ENCODE results near the gene NCOA3.

The NCOA3 gene

DNA sequence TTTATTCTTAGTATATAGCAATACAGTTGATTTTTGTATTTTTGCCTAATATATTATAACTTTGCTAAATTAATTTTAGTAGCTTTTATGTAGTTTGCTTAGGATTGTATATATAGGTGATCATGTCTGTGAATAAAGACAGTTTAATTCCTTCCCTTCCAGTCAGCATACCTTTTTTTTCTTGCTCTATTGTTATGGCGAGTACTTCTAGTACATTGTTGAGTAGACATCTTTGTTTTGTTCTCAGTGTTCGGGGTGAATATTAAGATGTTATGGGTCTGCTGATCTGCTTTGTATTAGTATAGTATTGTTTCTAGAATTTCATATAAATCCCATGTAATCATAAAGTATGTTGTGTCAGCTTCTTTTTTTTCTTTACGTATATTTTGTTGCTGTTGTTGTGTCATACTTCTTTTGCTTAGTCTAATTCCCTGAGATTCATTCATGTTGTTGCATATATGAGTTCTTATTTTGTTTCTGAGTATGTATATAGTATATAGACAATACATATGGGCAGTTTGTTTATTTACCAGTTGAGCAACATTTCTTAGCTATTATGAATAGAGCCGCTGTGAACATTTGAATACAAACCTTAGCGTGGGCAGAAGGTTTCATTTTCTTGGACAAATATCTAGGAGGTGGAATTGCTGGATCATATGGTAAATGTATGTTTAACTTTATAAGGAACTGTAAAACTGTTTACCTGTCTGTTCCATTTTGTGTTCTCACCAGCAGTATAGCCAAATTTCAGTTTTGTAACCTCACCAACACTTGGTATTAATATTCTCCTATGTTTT is 25.5 kb downstream of the NCOA3 start:
- no peak for DNase-seq (ENCODE audit: low read depth)
- in situ Hi-C loops (cut with HindIII; ENCODE audit: low sequenced_read_pairs) = no loop called here
- TF ChIP-seq, protein P1, sequence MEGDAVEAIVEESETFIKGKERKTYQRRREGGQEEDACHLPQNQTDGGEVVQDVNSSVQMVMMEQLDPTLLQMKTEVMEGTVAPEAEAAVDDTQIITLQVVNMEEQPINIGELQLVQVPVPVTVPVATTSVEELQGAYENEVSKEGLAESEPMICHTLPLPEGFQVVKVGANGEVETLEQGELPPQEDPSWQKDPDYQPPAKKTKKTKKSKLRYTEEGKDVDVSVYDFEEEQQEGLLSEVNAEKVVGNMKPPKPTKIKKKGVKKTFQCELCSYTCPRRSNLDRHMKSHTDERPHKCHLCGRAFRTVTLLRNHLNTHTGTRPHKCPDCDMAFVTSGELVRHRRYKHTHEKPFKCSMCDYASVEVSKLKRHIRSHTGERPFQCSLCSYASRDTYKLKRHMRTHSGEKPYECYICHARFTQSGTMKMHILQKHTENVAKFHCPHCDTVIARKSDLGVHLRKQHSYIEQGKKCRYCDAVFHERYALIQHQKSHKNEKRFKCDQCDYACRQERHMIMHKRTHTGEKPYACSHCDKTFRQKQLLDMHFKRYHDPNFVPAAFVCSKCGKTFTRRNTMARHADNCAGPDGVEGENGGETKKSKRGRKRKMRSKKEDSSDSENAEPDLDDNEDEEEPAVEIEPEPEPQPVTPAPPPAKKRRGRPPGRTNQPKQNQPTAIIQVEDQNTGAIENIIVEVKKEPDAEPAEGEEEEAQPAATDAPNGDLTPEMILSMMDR (IDR thresholded peaks at IDR 0.05; ENCODE audit: low read depth, low read length, missing control alignments) = no peak
- no peak overlapping the region for H3K4me3 ChIP-seq (ENCODE audit: low read depth, low read length)

DNA sequence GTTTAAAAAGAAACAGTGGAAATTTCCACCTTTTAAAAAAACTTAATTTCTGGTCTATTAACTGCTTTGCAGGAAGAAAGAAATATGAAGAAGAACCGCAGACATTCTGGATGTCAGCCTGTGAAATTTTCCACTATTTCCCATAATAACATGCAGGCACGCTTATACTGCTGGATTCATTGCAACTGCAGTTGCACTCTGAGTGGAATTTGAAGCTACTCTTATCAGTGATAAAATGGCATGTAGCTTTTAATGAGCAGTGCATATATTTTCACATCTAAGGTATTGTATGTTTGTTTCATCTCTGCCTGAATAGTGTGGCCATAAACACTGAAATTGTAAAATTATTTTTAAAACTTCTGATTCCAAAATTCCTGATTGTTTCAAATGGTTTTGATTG is 28.2 kb downstream of the NCOA3 start:
- in situ Hi-C loops (cut with HindIII; ENCODE audit: low sequenced_read_pairs) = no loop called here
- no peak overlapping the region for H3K4me3 ChIP-seq (ENCODE audit: low read depth, low read length)
- DNase-seq (ENCODE audit: low read depth) = no peak
- TF ChIP-seq, protein P1 (IDR thresholded peaks at IDR 0.05; ENCODE audit: low read depth, low read length, missing control alignments) = no peak

DNA sequence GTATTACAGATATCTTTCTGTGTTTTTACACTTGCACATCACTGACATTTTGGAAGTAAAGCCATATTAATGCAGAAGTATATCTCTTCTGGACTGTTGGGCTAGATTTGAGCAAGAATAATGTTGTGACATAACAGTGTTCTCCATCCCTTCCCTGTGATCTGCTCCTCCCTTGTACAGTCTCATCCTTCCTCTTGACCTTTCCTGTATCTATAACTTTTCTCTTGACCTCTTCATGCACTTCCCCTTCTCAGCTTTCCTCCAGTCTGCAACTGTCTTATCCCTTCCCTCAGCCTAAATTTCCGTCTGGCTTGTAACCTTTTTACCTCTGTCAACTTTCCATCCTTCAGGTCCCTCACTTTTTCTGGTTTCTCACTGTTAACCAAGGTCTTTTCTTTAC is 29.8 kb downstream of the NCOA3 start:
- no peak for DNase-seq (ENCODE audit: low read depth)
- TF ChIP-seq, protein P1 (IDR thresholded peaks at IDR 0.05; ENCODE audit: low read depth, low read length, missing control alignments) = no peak
- H3K4me3 ChIP-seq (ENCODE audit: low read depth, low read length) = no peak overlapping the region
- in situ Hi-C loops (cut with HindIII; ENCODE audit: low sequenced_read_pairs) = no loop called here

DNA sequence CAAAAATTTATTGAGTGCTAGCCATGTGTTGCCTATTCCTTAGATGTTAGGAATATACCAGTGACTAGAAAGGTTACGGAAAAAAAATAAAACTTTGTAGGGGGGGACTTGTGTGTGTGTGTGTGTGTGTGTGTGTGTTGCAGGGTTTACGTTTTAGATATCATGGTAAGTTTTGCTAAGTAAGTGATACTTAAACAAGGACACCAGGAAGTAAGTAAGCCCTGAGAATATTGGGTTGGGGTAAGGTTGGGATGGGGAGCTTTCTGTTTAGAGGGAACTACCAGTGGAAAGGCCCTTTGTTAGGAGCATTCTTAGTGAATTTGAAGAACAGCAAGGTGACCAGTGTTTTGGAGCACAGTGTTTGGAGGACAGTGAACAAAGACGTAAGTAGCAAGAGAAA is 30.3 kb downstream of the NCOA3 start:
- H3K4me3 ChIP-seq (ENCODE audit: low read depth, low read length) = no peak overlapping the region
- in situ Hi-C loops (cut with HindIII; ENCODE audit: low sequenced_read_pairs) = no loop called here
- DNase-seq (ENCODE audit: low read depth) = no peak
- TF ChIP-seq, protein P1 (IDR thresholded peaks at IDR 0.05; ENCODE audit: low read depth, low read length, missing control alignments) = no peak

DNA sequence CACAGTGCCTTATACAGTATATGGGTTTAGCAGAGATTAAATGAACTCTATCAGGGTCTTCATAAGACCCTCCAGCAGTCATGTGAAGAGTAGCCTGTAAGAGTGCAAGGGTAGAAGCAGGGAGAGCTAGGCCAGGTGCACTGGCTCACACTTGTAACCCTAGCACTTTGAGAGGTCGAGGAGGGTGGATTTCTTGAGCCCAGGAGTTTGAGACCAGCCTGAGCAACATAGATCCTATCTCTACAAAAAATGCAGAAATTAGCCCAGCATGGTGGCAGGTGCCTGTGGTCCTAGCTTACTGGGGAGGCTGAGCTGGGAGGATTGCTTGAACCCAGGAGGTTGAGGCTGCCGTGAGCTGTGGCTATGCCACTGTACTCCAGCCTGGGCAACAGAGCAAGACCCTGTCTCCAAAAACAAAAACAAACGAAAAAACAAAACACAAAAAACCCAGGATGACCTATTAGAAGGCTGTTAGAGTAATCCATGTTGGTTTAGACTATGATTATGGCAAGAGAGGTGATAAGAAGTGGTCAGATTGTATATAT is 31.9 kb downstream of the NCOA3 start:
- no peak overlapping the region for H3K4me3 ChIP-seq (ENCODE audit: low read depth, low read length)
- no peak for DNase-seq (ENCODE audit: low read depth)
- in situ Hi-C loops (cut with HindIII; ENCODE audit: low sequenced_read_pairs) = no loop called here
- TF ChIP-seq, protein P1 (IDR thresholded peaks at IDR 0.05; ENCODE audit: low read depth, low read length, missing control alignments) = no peak

DNA sequence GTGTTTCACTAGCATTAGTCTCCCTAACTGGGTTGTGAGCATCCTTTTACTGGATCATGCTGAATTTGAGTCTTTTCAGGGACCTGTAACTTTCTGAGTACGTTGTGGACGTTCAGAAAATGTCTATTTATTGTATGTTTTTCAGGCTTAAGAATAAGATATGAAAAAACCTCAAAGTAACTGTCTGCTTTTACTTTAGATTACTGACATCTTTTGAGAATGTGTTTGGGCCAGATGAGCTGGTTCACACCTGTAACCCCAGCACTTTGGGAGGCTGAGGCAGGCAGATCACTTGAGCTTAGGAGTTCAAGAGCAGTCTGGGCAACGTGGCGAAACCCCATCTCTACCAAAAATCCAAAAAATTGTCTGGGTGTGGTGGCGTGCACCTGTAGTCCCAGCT is 32.7 kb downstream of the NCOA3 start:
- DNase-seq (ENCODE audit: low read depth) = no peak
- in situ Hi-C loops (cut with HindIII; ENCODE audit: low sequenced_read_pairs) = no loop called here
- H3K4me3 ChIP-seq (ENCODE audit: low read depth, low read length) = no peak overlapping the region
- TF ChIP-seq, protein P1 (IDR thresholded peaks at IDR 0.05; ENCODE audit: low read depth, low read length, missing control alignments) = no peak
